Spleen (tissue), 11 donors: ENCODE data around the gene P2RX4. TPM values are rescaled to one million over a fixed set of nuclear protein-coding genes. Genes with fewer than 3 reads are reported as not detected.

ENCODE experiments used
- DNase-seq: peaks from one replicate; pipeline ENCODE4 v3.0.0-alpha.2; 2020
- H3K27ac ChIP-seq, 8 donors: fragments of 200-600 bp; sonication (generic) in 7 of 8; 1 replicate in 4 of 8; 2 replicates in 4 of 8; pipeline versions ENCODE4 v1.5.0 to v1.8.0; 2016 to 2021; ENCODE audit warnings: inconsistent platforms in 4 of 8, mild to moderate bottlenecking in 4 of 8, moderate library complexity in 1 of 8
- H3K27me3 ChIP-seq, 7 donors: fragments of 200-600 bp; sonication (generic) in 6 of 7; replicated peaks in 1 of 7; 1 replicate in 4 of 7; 2 replicates in 3 of 7; pipeline versions ENCODE4 v1.5.0 to v1.8.0; 2016 to 2021; ENCODE audit warnings: inconsistent platforms in 3 of 7, mild to moderate bottlenecking in 1 of 7
- H3K36me3 ChIP-seq, 6 donors: fragments of 200-600 bp; sonication (generic) in 5 of 6; 1 replicate in 4 of 6; 2 replicates in 2 of 6; pipeline versions ENCODE4 v1.5.0 to v1.8.0; 2016 to 2021; ENCODE audit warnings: inconsistent platforms in 2 of 6
- H3K4me1 ChIP-seq, 6 donors: fragments of 200-600 bp; sonication (generic) in 5 of 6; 1 replicate in 3 of 6; 2 replicates in 3 of 6; pipeline versions ENCODE4 v1.5.0 to v1.8.0; 2016 to 2021; ENCODE audit warnings: inconsistent platforms in 3 of 6
- H3K4me3 ChIP-seq, 8 donors: fragments of 200-600 bp; sonication (generic) in 7 of 8; 1 replicate in 4 of 8; 2 replicates in 4 of 8; pipeline versions ENCODE4 v1.5.0 to v1.8.0; 2016 to 2021; ENCODE audit warnings: inconsistent platforms in 4 of 8, mild to moderate bottlenecking in 4 of 8, moderate library complexity in 2 of 8
- H3K9me3 ChIP-seq, 8 donors: fragments of 200-600 bp; sonication (generic) in 7 of 8; 1 replicate in 4 of 8; 2 replicates in 4 of 8; pipeline versions ENCODE4 v1.5.0 to v1.8.0; 2016 to 2021; ENCODE audit warnings: inconsistent platforms in 4 of 8
- CTCF ChIP-seq, 11 experiments: fragments of 200-600 bp in 7 of 11; fragments of 450-650 bp in 4 of 11; sonication (generic) in 4 of 11; IDR thresholded peaks in 8 of 11; conservative IDR thresholded peaks in 3 of 11; 1 replicate in 7 of 11; 2 replicates in 4 of 11; pipeline versions ENCODE4 v1.4.0 to v1.8.0; 2016 to 2021; ENCODE audit warnings: antibody characterized with exemption in 11 of 11, inconsistent platforms in 4 of 11, mild to moderate bottlenecking in 1 of 11
- POLR2A ChIP-seq, 3 donors: fragments of 450-650 bp; IDR thresholded peaks; one replicate each; pipeline ENCODE4 v1.5.1; 2017; ENCODE audit warnings: antibody characterized with exemption in 3 of 3, mild to moderate bottlenecking in 1 of 3
- POLR2AphosphoS5 ChIP-seq, 3 donors: sonication (generic); formaldehyde crosslinking; IDR thresholded peaks; one replicate each; pipeline ENCODE4 v1.5.1; 2017; ENCODE audit warnings: antibody characterized with exemption in 3 of 3
- WGBS, 5 donors: extraction: QIAGEN DNeasy Blood & Tissue Kit in 3 of 5; methylation state at CpG; one replicate each; pipeline versions ENCODE4 v1.1.5 to v1.1.7; 2013 to 2018; 5-methylcytosine and 5-hydroxymethylcytosine counted together
- intact Hi-C: fragments of 100-400 bp; cut with DNase I; formaldehyde crosslinking; loops from one replicate; pipeline ENCODE4 v1.15.0; 2023; ENCODE audit warnings: low total_unique reads
- polyA plus RNA-seq, 3 donors: library from polyadenylated mRNA; stranded (reverse); fragments of 200-250 nt; gene quantifications; one replicate each; pipeline ENCODE4 v1.2.1, GENCODE V29; 2013
- total RNA-seq, 7 donors: library from RNA; depleted of rRNA in 3 of 7; stranded (reverse); fragments of >200 nt in 3 of 7; fragmentation: NEBNext Ultra II Directional in 4 of 7; extraction: Animal tissue kit (Norgen Biotek cat#: 25700) in 4 of 7; gene quantifications; one replicate each; pipeline versions ENCODE4 v1.1.0 to v1.2.1, GENCODE V29; 2016 to 2021
- donor health status: healthy with polysubstance abuse.
- donor health status: DM: no; HTN: no; CAD: no; lungs with moderate emphysema.
- donor health status: DM: no; HTN: no; CAD: no.
- donor health status: Bipolar disorder and iron deficiency.
- donor health status: healthy.
- donor health status: DM: no; HTN: no; CAD: no.
- donor health status: DM: yes; HTN: yes; CAD: no.

P2RX4 gene
- total and polyA plus RNA-seq, 10 donors, result 12.0 to 97.9 (median 34.8) TPM

GRCh38 chr12:121170151-121170550 is 39.8 kb upstream of the P2RX4 start:
- intact Hi-C loops, result no loop called here
- DNase-seq, result no peak
- H3K9me3 ChIP-seq, result no peaks in the 10 kb centered on the region
- 84 to 95% (median 90%) methylated on average over 5 of the region's 5 CpGs for WGBS, 5 donors
- peaks cover 0 to 13% (median 0%) of the 10 kb centered on the region in 6 donors for H3K4me1 ChIP-seq
- no peaks in the 10 kb centered on the region for H3K27me3 ChIP-seq
- TF ChIP-seq POLR2AphosphoS5 (IDR thresholded peaks at IDR 0.05) (no peak), POLR2A (IDR thresholded peaks at IDR 0.05) (no peak), CTCF (IDR thresholded peaks at IDR 0.05 in 8 of 11, conservative IDR thresholded peaks at IDR 0.05 in 3 of 11) (no peak)
- no peak overlapping the region for H3K4me3 ChIP-seq
- H3K36me3 ChIP-seq, result peaks cover 0 to 43% (median 21%) of the 10 kb centered on the region in 6 donors
- H3K27ac ChIP-seq, result no peak overlapping the region

GRCh38 chr12:121170611-121171260 is 39.2 kb upstream of the P2RX4 start:
- Histone ChIP-seq H3K9me3 (no peaks in the 10 kb centered on the region), H3K4me3 (no peak overlapping the region), H3K4me1 (peaks cover 0 to 19% (median 0%) of the 10 kb centered on the region in 6 donors), H3K27ac (no peak overlapping the region), H3K36me3 (peaks cover 0 to 42% (median 15%) of the 10 kb centered on the region in 6 donors), H3K27me3 (no peaks in the 10 kb centered on the region)
- no peak for TF ChIP-seq POLR2A (IDR thresholded peaks at IDR 0.05)
- TF ChIP-seq CTCF (IDR thresholded peaks at IDR 0.05 in 8 of 11, conservative IDR thresholded peaks at IDR 0.05 in 3 of 11), result no peak
- 75 to 94% (median 80%) methylated on average over 14 of the region's 14 CpGs for WGBS, 5 donors
- intact Hi-C loops, result no loop called here
- DNase-seq, result no peak

- Histone ChIP-seq H3K27me3 (no peaks in the 10 kb centered on the region), H3K9me3 (no peaks in the 10 kb centered on the region), H3K36me3 (peaks cover 0 to 37% (median 7%) of the 10 kb centered on the region in 6 donors), H3K4me1 (peaks cover 0 to 26% (median 0%) of the 10 kb centered on the region in 6 donors), H3K4me3 (no peak overlapping the region), H3K27ac (no peak overlapping the region)
- WGBS, 5 donors, result 91 to 96% (median 93%) methylated on average over 6 of the region's 6 CpGs
- TF ChIP-seq POLR2AphosphoS5 (IDR thresholded peaks at IDR 0.05), result no peak
- TF ChIP-seq CTCF (IDR thresholded peaks at IDR 0.05 in 8 of 11, conservative IDR thresholded peaks at IDR 0.05 in 3 of 11), result no peak
- TF ChIP-seq POLR2A (IDR thresholded peaks at IDR 0.05), result no peak
- intact Hi-C loops, result no loop called here
- no peak for DNase-seq
These were observed 37.8 kb upstream of the P2RX4 start for GRCh38 chr12:121172145-121172544.

- intact Hi-C loops, result no loop called here
- TF ChIP-seq POLR2AphosphoS5 (IDR thresholded peaks at IDR 0.05), result no peak
- no peak for TF ChIP-seq POLR2A (IDR thresholded peaks at IDR 0.05)
- H3K9me3 ChIP-seq, result no peaks in the 10 kb centered on the region
- peaks cover 0 to 26% (median 0%) of the 10 kb centered on the region in 6 donors for H3K4me1 ChIP-seq
- no peak overlapping the region for H3K4me3 ChIP-seq
- peaks cover 0 to 46% (median 6%) of the 10 kb centered on the region in 6 donors for H3K36me3 ChIP-seq
- H3K27ac ChIP-seq, result peak overlapping the region in 1 of 8 donors; percentile 40
- WGBS, 5 donors, result 70 to 77% (median 73%) methylated on average over 16 of the region's 16 CpGs
- no peak for DNase-seq
- no peaks in the 10 kb centered on the region for H3K27me3 ChIP-seq
These were observed 34.4 kb upstream of the P2RX4 start for GRCh38 chr12:121175383-121176119.
